Thoracic aorta (tissue), 2 donors: ENCODE measurements around the gene GNA12. TPM values are rescaled to one million over a fixed set of nuclear protein-coding genes. Genes with fewer than 3 reads are reported as not detected.
"Not testable (repeated sequence)": the region's sequence is repeated elsewhere in the genome, so short reads cannot be mapped to it uniquely, and the experiment has no call there.

Experiments used
- ATAC-seq: fragments of 150-250 bp; one replicate; pipeline ENCODE4 v1.8.0; 2017; ENCODE audit warnings: low read depth; ENCODE audit not compliant: insufficient number of reproducible peaks, low FRiP score
- DNase-seq: peaks from one replicate; pipeline ENCODE4 v3.0.0-alpha.2; 2020; ENCODE audit warnings: low spot score
- H3K27ac ChIP-seq, 2 donors: fragments of 200-600 bp; sonication (generic); 1 replicate in 1 of 2; 2 replicates in 1 of 2; pipeline ENCODE4 v1.5.1; 2016; ENCODE audit warnings: mild to moderate bottlenecking in 2 of 2, moderate library complexity in 2 of 2
- H3K27me3 ChIP-seq: fragments of 200-600 bp; sonication (generic); replicated peaks from 2 replicates; pipeline ENCODE4 v1.6.0; 2016; ENCODE audit warnings: mild to moderate bottlenecking; ENCODE audit not compliant: insufficient read depth
- H3K36me3 ChIP-seq: fragments of 200-600 bp; sonication (generic); one replicate; pipeline ENCODE4 v1.5.1; 2016
- H3K4me1 ChIP-seq, 2 donors: fragments of 200-600 bp; sonication (generic); 1 replicate in 1 of 2; 2 replicates in 1 of 2; pipeline versions ENCODE4 v1.5.1 to v1.6.0; 2016; ENCODE audit warnings: low read depth in 2 of 2, mild to moderate bottlenecking in 1 of 2; ENCODE audit not compliant: control insufficient read depth in 1 of 2
- H3K4me3 ChIP-seq: fragments of 200-600 bp; sonication (generic); 2 replicates; pipeline ENCODE4 v1.5.1; 2016; ENCODE audit warnings: mild to moderate bottlenecking
- H3K9me3 ChIP-seq: fragments of 200-600 bp; sonication (generic); 2 replicates; pipeline ENCODE4 v1.5.1; 2016
- total RNA-seq, 2 donors: library from RNA; depleted of rRNA; stranded (reverse); fragments of >200 nt; gene quantifications; one replicate each; pipeline versions ENCODE4 v1.1.0 to v1.2.3, GENCODE V29; 2016
- TF ChIP-seq, protein P1 (sequence below): fragments of 200-600 bp; sonication (generic); IDR thresholded peaks from one replicate; pipeline ENCODE4 v1.5.1; 2019; ENCODE audit warnings: antibody characterized with exemption

Gene GNA12
- total RNA-seq, 2 donors from 2014 or later: 27.6 to 48.8 TPM

DNA sequence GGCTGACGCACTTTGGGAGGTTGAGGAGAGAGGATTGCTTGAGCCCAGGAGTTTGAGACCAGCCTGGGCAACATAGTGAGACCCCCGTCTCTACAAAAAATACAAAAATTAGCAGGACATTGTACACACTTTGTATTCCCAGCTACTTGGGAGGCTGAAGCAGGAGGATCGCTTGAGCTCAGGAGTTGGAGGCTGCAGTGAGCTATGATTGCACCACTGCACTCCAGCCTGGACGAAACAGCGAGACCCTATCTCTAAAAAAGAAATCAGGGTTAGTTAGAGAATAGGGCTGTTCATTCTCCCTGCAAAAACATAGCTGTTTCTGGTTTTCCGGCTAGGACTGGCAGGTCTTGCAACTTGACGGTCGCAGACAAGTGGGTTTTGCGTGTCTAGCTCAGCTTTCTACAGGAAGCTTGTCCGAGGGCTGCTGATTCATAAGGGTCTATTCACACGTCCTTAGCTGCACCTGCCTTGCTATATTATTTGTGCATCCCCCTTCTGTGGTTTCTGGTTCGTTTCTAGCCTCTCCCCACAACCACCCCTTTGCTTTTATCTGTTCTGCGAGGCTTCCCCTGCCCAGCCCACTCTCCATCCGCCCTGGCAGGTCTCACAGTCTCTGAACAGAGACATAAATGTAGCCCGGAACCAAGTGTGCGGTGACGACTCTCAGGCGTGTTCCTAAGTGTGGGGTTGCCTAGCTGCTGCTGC lies 145.4 kb downstream of the GNA12 start:
- Histone ChIP-seq H3K4me3 (no peak overlapping the region), H3K4me1 (peaks cover 0 to 11% of the 10 kb centered on the region in 2 donors), H3K36me3 (no peaks in the 10 kb centered on the region), H3K27me3 (no peaks in the 10 kb centered on the region), H3K27ac (no peak overlapping the region), H3K9me3 (no peaks in the 10 kb centered on the region)
- ATAC-seq (no peak), DNase-seq (no peak)
- TF ChIP-seq, protein P1, sequence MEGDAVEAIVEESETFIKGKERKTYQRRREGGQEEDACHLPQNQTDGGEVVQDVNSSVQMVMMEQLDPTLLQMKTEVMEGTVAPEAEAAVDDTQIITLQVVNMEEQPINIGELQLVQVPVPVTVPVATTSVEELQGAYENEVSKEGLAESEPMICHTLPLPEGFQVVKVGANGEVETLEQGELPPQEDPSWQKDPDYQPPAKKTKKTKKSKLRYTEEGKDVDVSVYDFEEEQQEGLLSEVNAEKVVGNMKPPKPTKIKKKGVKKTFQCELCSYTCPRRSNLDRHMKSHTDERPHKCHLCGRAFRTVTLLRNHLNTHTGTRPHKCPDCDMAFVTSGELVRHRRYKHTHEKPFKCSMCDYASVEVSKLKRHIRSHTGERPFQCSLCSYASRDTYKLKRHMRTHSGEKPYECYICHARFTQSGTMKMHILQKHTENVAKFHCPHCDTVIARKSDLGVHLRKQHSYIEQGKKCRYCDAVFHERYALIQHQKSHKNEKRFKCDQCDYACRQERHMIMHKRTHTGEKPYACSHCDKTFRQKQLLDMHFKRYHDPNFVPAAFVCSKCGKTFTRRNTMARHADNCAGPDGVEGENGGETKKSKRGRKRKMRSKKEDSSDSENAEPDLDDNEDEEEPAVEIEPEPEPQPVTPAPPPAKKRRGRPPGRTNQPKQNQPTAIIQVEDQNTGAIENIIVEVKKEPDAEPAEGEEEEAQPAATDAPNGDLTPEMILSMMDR: no peak

DNA sequence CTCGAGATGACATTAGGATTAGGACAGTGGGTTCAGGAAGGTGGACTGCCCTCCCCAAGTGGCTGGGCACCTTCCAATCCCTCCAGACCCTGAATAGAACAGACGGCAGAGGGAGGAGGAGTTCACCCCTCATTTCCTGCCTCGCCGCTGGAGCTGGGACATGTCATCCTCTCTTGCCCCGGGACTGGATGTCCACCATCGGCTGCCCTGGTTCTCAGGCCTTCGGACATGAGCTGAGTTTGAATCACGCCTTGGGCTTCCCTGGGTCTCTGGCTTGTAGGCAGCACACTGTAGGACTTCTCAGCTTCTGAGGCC lies 150.0 kb downstream of the GNA12 start:
- H3K4me3 ChIP-seq, DNase-seq, H3K9me3 ChIP-seq, H3K27ac ChIP-seq, ATAC-seq, H3K27me3 ChIP-seq, H3K36me3 ChIP-seq: not testable (repeated sequence)
- H3K4me1 ChIP-seq: peaks cover 5 to 11% of the 10 kb centered on the region in 2 donors

DNA sequence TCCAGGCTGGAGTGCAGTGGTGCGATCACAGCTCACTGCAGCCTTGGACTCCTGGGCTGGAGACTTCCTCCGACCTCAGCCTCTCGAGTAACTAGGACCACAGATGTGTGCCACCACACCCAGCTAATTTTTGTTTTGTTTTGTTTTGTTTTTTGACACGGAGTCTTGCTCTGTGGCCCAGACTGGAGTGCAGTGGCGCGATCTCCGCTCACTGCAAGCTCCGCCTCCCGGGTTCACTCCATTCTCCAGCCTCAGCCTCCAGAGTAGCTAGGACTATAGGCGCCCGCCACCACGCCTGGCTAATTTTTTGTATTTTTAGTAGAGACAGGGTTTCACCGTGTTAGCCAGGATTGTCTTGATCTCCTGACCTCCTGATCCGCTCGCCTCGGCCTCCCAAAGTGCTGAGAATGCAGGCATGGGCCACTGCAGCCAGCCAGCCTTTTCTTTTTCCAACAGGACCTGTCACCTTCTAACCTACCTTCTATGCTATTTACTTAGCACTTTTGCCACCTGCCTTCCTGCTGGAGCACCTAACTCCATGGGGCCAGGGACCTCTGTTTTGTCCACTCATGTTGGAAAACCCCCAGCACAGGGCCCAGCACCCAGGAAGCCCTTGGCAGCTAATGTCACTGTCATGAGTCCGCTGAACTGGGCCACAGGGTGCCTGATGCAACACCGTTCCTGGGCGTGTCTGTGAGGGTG lies 150.5 kb downstream of the GNA12 start:
- peaks cover 9 to 16% of the 10 kb centered on the region in 2 donors for H3K4me1 ChIP-seq
- not testable (repeated sequence) for DNase-seq, H3K4me3 ChIP-seq, ATAC-seq, H3K27ac ChIP-seq, H3K27me3 ChIP-seq, H3K9me3 ChIP-seq, H3K36me3 ChIP-seq

DNA sequence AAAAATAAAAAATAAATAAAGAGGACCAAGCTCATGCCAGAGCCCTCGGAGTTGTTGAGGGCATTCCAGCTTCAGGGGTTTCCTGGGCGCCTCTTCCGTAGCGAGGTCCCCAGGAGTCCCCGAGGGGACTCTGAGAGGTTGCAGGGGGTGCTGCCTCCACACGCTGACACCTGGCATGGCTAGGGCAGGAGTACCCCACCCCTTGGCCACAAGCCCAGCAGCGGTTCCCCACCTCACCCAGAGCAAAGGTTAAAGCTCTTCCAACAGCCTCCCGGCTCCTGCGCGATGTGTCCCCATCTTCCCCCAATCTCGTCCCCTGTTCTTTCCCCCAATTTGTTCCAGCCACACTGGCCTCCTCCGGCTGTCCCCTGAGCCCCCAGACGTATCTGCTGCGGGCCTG lies 151.6 kb downstream of the GNA12 start:
- no peak overlapping the region for H3K4me3 ChIP-seq
- no peaks in the 10 kb centered on the region for H3K36me3 ChIP-seq
- H3K27ac ChIP-seq: no peak overlapping the region
- TF ChIP-seq, protein P1: no peak
- H3K27me3 ChIP-seq: peaks cover 4% of the 10 kb centered on the region
- peaks cover 18 to 26% of the 10 kb centered on the region in 2 donors for H3K4me1 ChIP-seq
- ATAC-seq (no peak), DNase-seq (no peak)
- H3K9me3 ChIP-seq: no peaks in the 10 kb centered on the region

DNA sequence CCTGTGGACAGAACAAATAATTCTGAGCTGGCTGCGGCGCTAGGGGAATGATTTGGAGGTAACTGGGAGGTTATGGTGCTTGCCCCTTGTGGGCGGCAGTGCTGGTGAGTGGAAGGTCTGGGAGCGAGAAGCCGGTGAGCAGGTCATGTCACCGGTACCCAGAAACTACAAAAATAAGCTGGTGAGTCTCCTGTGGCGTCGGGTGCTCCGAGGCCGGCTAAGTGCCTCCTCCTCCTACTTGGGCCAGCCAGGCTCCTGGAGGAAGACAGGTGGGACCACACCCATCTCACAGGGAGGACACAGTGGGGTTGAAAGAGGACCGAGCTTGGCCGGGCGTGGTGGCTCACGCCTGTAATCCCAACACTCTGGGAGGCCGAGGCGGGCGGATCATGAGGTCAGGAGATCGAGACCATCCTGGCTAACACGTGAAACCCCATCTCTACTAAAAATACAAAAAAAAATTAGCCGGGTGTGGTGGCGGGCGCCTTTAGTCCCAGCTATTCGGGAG lies 152.1 kb downstream of the GNA12 start:
- not testable (repeated sequence) for DNase-seq, H3K27me3 ChIP-seq, H3K27ac ChIP-seq, H3K36me3 ChIP-seq, H3K9me3 ChIP-seq, ATAC-seq, H3K4me3 ChIP-seq
- H3K4me1 ChIP-seq: peaks cover 19 to 30% of the 10 kb centered on the region in 2 donors

DNA sequence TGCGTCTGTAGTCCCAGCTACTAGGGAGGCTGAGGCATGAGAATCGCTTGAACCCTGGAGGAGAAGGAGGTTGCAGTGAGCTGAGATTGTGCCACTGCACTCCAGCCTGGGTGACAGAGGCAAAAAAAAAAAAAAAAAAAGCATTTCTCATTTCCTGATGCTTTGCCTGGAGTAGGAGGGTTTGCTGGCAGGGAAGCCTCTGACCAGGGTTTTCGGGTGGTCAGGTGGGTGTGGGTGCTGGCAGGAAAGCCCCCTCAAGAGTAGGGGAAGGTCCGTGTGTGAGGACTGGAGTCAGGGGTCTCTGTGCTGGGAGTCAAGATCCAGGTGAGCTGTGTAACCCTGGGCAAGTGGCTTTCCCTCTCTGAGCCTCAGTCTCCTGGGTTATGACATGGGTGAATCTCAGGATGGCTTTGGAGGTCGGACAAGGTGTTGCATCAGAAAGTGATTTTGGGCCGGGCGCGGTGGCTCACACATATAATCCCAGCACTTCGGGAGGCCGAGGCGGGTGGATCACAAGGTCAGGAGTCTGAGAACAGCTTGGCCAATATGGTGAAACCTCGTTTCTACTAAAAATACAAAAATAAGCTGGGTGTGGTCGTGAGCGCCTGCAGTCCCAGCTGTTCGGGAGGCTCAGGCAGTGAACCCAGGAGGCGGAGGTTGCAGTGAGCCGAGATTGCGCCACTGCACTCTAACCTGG lies 152.9 kb downstream of the GNA12 start:
- ATAC-seq (no peak), DNase-seq (no peak)
- peaks cover 19 to 30% of the 10 kb centered on the region in 2 donors for H3K4me1 ChIP-seq
- H3K27me3 ChIP-seq: peaks cover 8% of the 10 kb centered on the region
- no peaks in the 10 kb centered on the region for H3K36me3 ChIP-seq
- no peak overlapping the region for H3K4me3 ChIP-seq
- H3K9me3 ChIP-seq: no peaks in the 10 kb centered on the region
- TF ChIP-seq, protein P1: no peak
- no peak overlapping the region for H3K27ac ChIP-seq
